Measurements from ENCODE around the gene CFAP61.

GRCh38 chr20:20299904-20300303 lies 247.6 kb downstream of the CFAP61 start:
- no peak for TF ChIP-seq POLR2A (IDR thresholded peaks at IDR 0.05)
- no peak for TF ChIP-seq CTCF (IDR thresholded peaks at IDR 0.05)

All from heart left ventricle (tissue), 13 donors.